CD4-positive, alpha-beta T cell treated with Interleukin-15 for 4 hours (primary cell): ENCODE data around the gene DDX27.
A peak's percentile ranks its signal among the peaks of the same experiment; 100 is the strongest.

ENCODE experiments used
- DNase-seq: peaks from one replicate; pipeline ENCODE4 v3.0.0-alpha.2; 2020; ENCODE audit warnings: low spot score

Gene DDX27

GRCh38 chr20:49248301-49248700, 29.1 kb downstream of the DDX27 start:
- no peak for DNase-seq

- DNase-seq = no peak
Observed at GRCh38 chr20:49248879-49249665, 29.9 kb downstream of the DDX27 start.

GRCh38 chr20:49252556-49253350, 33.5 kb downstream of the DDX27 start:
- DNase-seq = no peak

GRCh38 chr20:49256261-49256660, 37.0 kb downstream of the DDX27 start:
- DNase-seq = no peak

- no peak for DNase-seq
Observed at GRCh38 chr20:49259284-49259683, 40.1 kb downstream of the DDX27 start.

- DNase-seq = no peak
Observed at GRCh38 chr20:49259799-49260198, 40.6 kb downstream of the DDX27 start.

- DNase-seq = no peak
Observed at GRCh38 chr20:49260218-49260617, 41.0 kb downstream of the DDX27 start.

GRCh38 chr20:49261173-49261572, 42.0 kb downstream of the DDX27 start:
- DNase-seq = no peak

GRCh38 chr20:49262444-49262843, 43.2 kb downstream of the DDX27 start:
- no peak for DNase-seq

- no peak for DNase-seq
Observed at GRCh38 chr20:49267327-49267726, 48.1 kb downstream of the DDX27 start.

GRCh38 chr20:49268600-49269365, 49.6 kb downstream of the DDX27 start:
- DNase-seq = no peak

GRCh38 chr20:49270177-49270576, 51.0 kb downstream of the DDX27 start:
- no peak for DNase-seq

GRCh38 chr20:49270736-49271135, 51.5 kb downstream of the DDX27 start:
- DNase-seq = no peak

- no peak for DNase-seq
Observed at GRCh38 chr20:49272654-49273053, 53.4 kb downstream of the DDX27 start.

- no peak for DNase-seq
Observed at GRCh38 chr20:49273696-49274277, 54.6 kb downstream of the DDX27 start.

GRCh38 chr20:49275216-49275615, 56.0 kb downstream of the DDX27 start:
- DNase-seq = no peak

GRCh38 chr20:49275636-49276035, 56.4 kb downstream of the DDX27 start:
- DNase-seq = no peak

- peak; percentile 69 for DNase-seq
Observed at GRCh38 chr20:49276161-49276960, 57.1 kb downstream of the DDX27 start.

GRCh38 chr20:49276961-49277785, 58.0 kb downstream of the DDX27 start:
- no peak for DNase-seq

GRCh38 chr20:49277786-49278035, 58.5 kb downstream of the DDX27 start:
- no peak for DNase-seq
